GM19468 (cell line): ENCODE data around the gene GALNT3.
A peak's percentile ranks its signal among the peaks of the same experiment; 100 is the strongest.

ENCODE experiments used
- ATAC-seq: cut with Tn5 transposase; IDR thresholded peaks from one replicate; pipeline ENCODE4 v1.9.1; 2021; ENCODE audit warnings: mild to moderate bottlenecking, moderate library complexity, moderate number of reproducible peaks; ENCODE audit not compliant: unreplicated experiment; ENCODE audit errors: extremely low read depth

GALNT3 gene

GRCh38 chr2:165757906-165758675 lies 36.0 kb downstream of the GALNT3 start:
- no peak for ATAC-seq

- ATAC-seq = no peak
These were observed 47.5 kb downstream of the GALNT3 start for GRCh38 chr2:165746501-165746900.

GRCh38 chr2:165745916-165746315 lies 48.1 kb downstream of the GALNT3 start:
- ATAC-seq = no peak

GRCh38 chr2:165743442-165743841 lies 50.6 kb downstream of the GALNT3 start:
- ATAC-seq = peak; percentile 69

GRCh38 chr2:165725421-165725820 lies 68.6 kb downstream of the GALNT3 start:
- ATAC-seq = no peak

- no peak for ATAC-seq
These were observed 73.5 kb downstream of the GALNT3 start for GRCh38 chr2:165720511-165720910.

- no peak for ATAC-seq
These were observed 75.3 kb downstream of the GALNT3 start for GRCh38 chr2:165718610-165719210.

GRCh38 chr2:165716091-165716490 lies 78.0 kb downstream of the GALNT3 start:
- ATAC-seq = no peak

GRCh38 chr2:165706960-165707487 lies 87.0 kb downstream of the GALNT3 start:
- no peak for ATAC-seq

GRCh38 chr2:165701147-165701546 lies 92.9 kb downstream of the GALNT3 start:
- ATAC-seq = no peak

GRCh38 chr2:165700531-165700930 lies 93.5 kb downstream of the GALNT3 start:
- no peak for ATAC-seq

- no peak for ATAC-seq
These were observed 94.1 kb downstream of the GALNT3 start for GRCh38 chr2:165699946-165700345.

- no peak for ATAC-seq
These were observed 95.6 kb downstream of the GALNT3 start for GRCh38 chr2:165698444-165698884.

- no peak for ATAC-seq
These were observed 96.2 kb downstream of the GALNT3 start for GRCh38 chr2:165697748-165698443.
